H1 (cell line): Measurements from ENCODE around the gene PGBD5. TPM values are rescaled to one million over a fixed set of nuclear protein-coding genes. Genes with fewer than 3 reads are reported as not detected.
A peak's percentile ranks its signal among the peaks of the same experiment; 100 is the strongest.

Experiments
- CTCF ChIA-PET: fragments of 300-600 bp; sonication (Branson Sonifier 250); formaldehyde crosslinking; loops from one replicate; lab custom pipeline; 2021; ENCODE audit not compliant: partially characterized antibody; lab: Charles Lee
- POLR2A ChIA-PET: fragments of 300-600 bp; sonication (Branson Sonifier 250); formaldehyde crosslinking; loops from one replicate; lab custom pipeline; 2021; ENCODE audit warnings: inconsistent platforms; ENCODE audit not compliant: partially characterized antibody; lab: Charles Lee
- DNase-seq, 2 experiments: peaks; one replicate each; pipeline versions ENCODE4 v3.0.0 to v3.0.0-alpha.2; 2010 to 2022; ENCODE audit warnings: low spot score in 2 of 2, low read depth in 1 of 2, mixed read lengths in 1 of 2
- FAIRE-seq: peaks from 2 replicates; lab custom pipeline; 2011; peaks lifted over from hg19 to GRCh38; lab: Jason Lieb, UNC
- H2AFZ ChIP-seq: 2 replicates; pipeline ENCODE4 v1.8.1; 2012; ENCODE audit warnings: low read length, inconsistent platforms
- H2AK5ac ChIP-seq: 2 replicates; pipeline ENCODE4 v1.6.1; 2013; ENCODE audit warnings: low read depth, low read length
- H2BK120ac ChIP-seq: replicated peaks from 2 replicates; pipeline ENCODE3; 2013; ENCODE audit warnings: low read depth, low read length, inconsistent platforms
- H2BK12ac ChIP-seq: 2 replicates; pipeline ENCODE4 v1.6.1; 2013; ENCODE audit warnings: low read depth, low read length
- H2BK15ac ChIP-seq: 2 replicates; pipeline ENCODE4 v1.6.1; 2013; ENCODE audit warnings: low read length
- H2BK20ac ChIP-seq: 2 replicates; pipeline ENCODE4 v1.6.1; 2013; ENCODE audit warnings: low read length
- H2BK5ac ChIP-seq: 2 replicates; pipeline ENCODE4 v1.6.1; 2013; ENCODE audit warnings: low read depth, low read length
- H3K14ac ChIP-seq: 2 replicates; pipeline ENCODE4 v1.6.1; 2013; ENCODE audit warnings: inconsistent platforms; ENCODE audit not compliant: insufficient read length
- H3K18ac ChIP-seq: 2 replicates; pipeline ENCODE4 v1.6.1; 2013; ENCODE audit warnings: low read length; ENCODE audit errors: extremely low read depth
- H3K23ac ChIP-seq: 2 replicates; pipeline ENCODE4 v1.6.1; 2013; ENCODE audit warnings: inconsistent platforms; ENCODE audit not compliant: insufficient read length
- H3K23me2 ChIP-seq: 2 replicates; pipeline ENCODE4 v1.6.1; 2013; ENCODE audit warnings: low read depth, low read length
- H3K27ac ChIP-seq: 2 replicates; pipeline ENCODE4 v1.6.1; 2011; ENCODE audit warnings: low read depth, low read length, inconsistent platforms
- H3K27me3 ChIP-seq, 4 experiments: replicated peaks in 1 of 4; 1 replicate in 1 of 4; 2 replicates in 3 of 4; pipeline versions ENCODE4 v1.6.1 to v1.8.1; 2011 to 2013; ENCODE audit warnings: low read length in 3 of 4, mild to moderate bottlenecking in 3 of 4, inconsistent platforms in 2 of 4, mixed read lengths in 2 of 4, moderate library complexity in 1 of 4; ENCODE audit not compliant: control insufficient read depth in 3 of 4, insufficient read depth in 3 of 4; ENCODE audit errors: extremely low read depth in 1 of 4
- H3K36me3 ChIP-seq, 4 experiments: 2 replicates each; pipeline versions ENCODE4 v1.6.1 to v1.8.1; 2011 to 2013; ENCODE audit warnings: mild to moderate bottlenecking in 4 of 4, low read length in 3 of 4, moderate library complexity in 2 of 4, control low read depth in 1 of 4, inconsistent platforms in 1 of 4; ENCODE audit not compliant: insufficient read depth in 4 of 4, control insufficient read depth in 2 of 4
- H3K4ac ChIP-seq: replicated peaks from 2 replicates; pipeline ENCODE3; 2013; ENCODE audit warnings: low read length, low read depth, mixed read lengths, inconsistent platforms; ENCODE audit not compliant: insufficient read length
- H3K4me1 ChIP-seq, 4 experiments: replicated peaks in 1 of 4; 1 replicate in 1 of 4; 2 replicates in 3 of 4; pipeline versions ENCODE4 v1.6.1 to v1.8.1; 2011 to 2013; ENCODE audit warnings: low read length in 3 of 4, inconsistent platforms in 2 of 4, mixed read lengths in 1 of 4; ENCODE audit not compliant: insufficient read depth in 4 of 4, control insufficient read depth in 3 of 4
- H3K4me2 ChIP-seq, 2 experiments: 2 replicates each; pipeline versions ENCODE4 v1.6.1 to v1.8.1; 2011 to 2013; ENCODE audit warnings: low read depth in 2 of 2, low read length in 2 of 2, control low read depth in 1 of 2, inconsistent platforms in 1 of 2, mild to moderate bottlenecking in 1 of 2; ENCODE audit not compliant: insufficient read depth in 1 of 2
- H3K4me3 ChIP-seq, 4 experiments: fragments of 200-600, 300-600 bp in 1 of 4; sonication (generic), shearing (Covaris generic), sonication (Bioruptor Twin) in 1 of 4; 2 replicates each; pipeline versions ENCODE4 v1.5.1 to v1.8.1; 2011 to 2016; ENCODE audit warnings: low read length in 4 of 4, low read depth in 3 of 4, control low read depth in 2 of 4, inconsistent platforms in 2 of 4, mild to moderate bottlenecking in 2 of 4, mixed read lengths in 1 of 4, moderate library complexity in 1 of 4; ENCODE audit not compliant: insufficient read depth in 2 of 4; ENCODE audit errors: extremely low read depth in 1 of 4
- H3K56ac ChIP-seq: replicated peaks from 2 replicates; pipeline ENCODE3; 2013; ENCODE audit warnings: low read depth, mild to moderate bottlenecking, mixed read lengths, low read length, inconsistent platforms; ENCODE audit not compliant: insufficient read length
- H3K79me1 ChIP-seq: 2 replicates; pipeline ENCODE4 v1.6.1; 2013; ENCODE audit warnings: low read depth, low read length, control low read depth
- H3K79me2 ChIP-seq, 2 experiments: 2 replicates each; pipeline versions ENCODE4 v1.6.1 to v1.8.1; 2012 to 2013; ENCODE audit warnings: low read length in 2 of 2, mild to moderate bottlenecking in 2 of 2, inconsistent platforms in 1 of 2; ENCODE audit not compliant: insufficient read depth in 2 of 2, control insufficient read depth in 1 of 2
- H3K9ac ChIP-seq, 4 experiments: replicated peaks in 1 of 4; 1 replicate in 1 of 4; 2 replicates in 3 of 4; pipeline versions ENCODE4 v1.6.1 to v1.8.1; 2011 to 2013; ENCODE audit warnings: low read depth in 3 of 4, low read length in 3 of 4, control low read depth in 2 of 4, mild to moderate bottlenecking in 2 of 4, moderate library complexity in 2 of 4, inconsistent platforms in 1 of 4; ENCODE audit errors: extremely low read depth in 1 of 4
- H3K9me3 ChIP-seq, 2 experiments: 2 replicates each; pipeline versions ENCODE4 v1.6.1 to v1.8.1; 2012 to 2013; ENCODE audit warnings: mild to moderate bottlenecking in 2 of 2, moderate library complexity in 2 of 2, control low read depth in 1 of 2, inconsistent platforms in 1 of 2, low read depth in 1 of 2, low read length in 1 of 2, mixed read lengths in 1 of 2; ENCODE audit not compliant: insufficient read depth in 2 of 2
- H4K20me1 ChIP-seq, 2 experiments: replicated peaks in 1 of 2; 2 replicates each; pipeline versions ENCODE3 to v1.8.1; 2011 to 2013; ENCODE audit warnings: inconsistent platforms in 2 of 2, low read length in 2 of 2, mild to moderate bottlenecking in 1 of 2; ENCODE audit not compliant: insufficient read depth in 2 of 2, control insufficient read depth in 1 of 2
- H4K5ac ChIP-seq: 2 replicates; pipeline ENCODE4 v1.6.1; 2013; ENCODE audit warnings: low read length, low read depth, mixed read lengths, inconsistent platforms; ENCODE audit not compliant: insufficient read length
- H4K8ac ChIP-seq: 2 replicates; pipeline ENCODE4 v1.8.0; 2013; ENCODE audit warnings: mild to moderate bottlenecking, moderate library complexity, low read length, inconsistent platforms; ENCODE audit not compliant: insufficient read depth; ENCODE audit errors: extremely low read depth
- H4K91ac ChIP-seq: replicated peaks from 2 replicates; pipeline ENCODE3; 2013; ENCODE audit warnings: low read length, mixed read lengths, inconsistent platforms; ENCODE audit not compliant: insufficient read length
- ASH2L ChIP-seq: fragments of 200-600, 300-600 bp; sonication (generic); IDR thresholded peaks from one replicate; pipeline ENCODE4 v1.7.1; 2017; ENCODE audit warnings: low read length
- FOSL1 ChIP-seq: IDR thresholded peaks from 2 replicates; pipeline ENCODE4 v1.6.1; 2011; ENCODE audit warnings: mild to moderate bottlenecking, low read depth, low read length, moderate library complexity; ENCODE audit not compliant: insufficient read depth
- RAD21 ChIP-seq, 2 experiments: IDR thresholded peaks in 1 of 2; conservative IDR thresholded peaks in 1 of 2; 2 replicates each; pipeline ENCODE4 v1.6.1; 2011; ENCODE audit warnings: low read depth in 2 of 2, low read length in 2 of 2, improper control_type of control experiment in 1 of 2, inconsistent platforms in 1 of 2, mild to moderate bottlenecking in 1 of 2, moderate library complexity in 1 of 2
- WGBS, 2 experiments: shearing (Covaris generic) in 1 of 2; methylation state at CpG; one replicate each; pipeline versions ENCODE4 v1.1.6 to v1.1.7; 2013 to 2015; ENCODE audit warnings: low lambda C conversion rate in 2 of 2, mixed read lengths in 2 of 2, inconsistent platforms in 1 of 2, low coverage in 1 of 2, missing lambda C conversion rate in 1 of 2; ENCODE audit not compliant: insufficient replicate concordance in 2 of 2, insufficient coverage in 1 of 2, insufficient read length in 1 of 2; ENCODE audit errors: extremely low coverage in 1 of 2, missing lambda C conversion rate in 1 of 2; 5-methylcytosine and 5-hydroxymethylcytosine counted together
- polyA plus RNA-seq, 7 experiments: library from polyadenylated mRNA; depleted of rRNA in 3 of 7; stranded (reverse) in 5 of 7; unstranded in 2 of 7; fragments of >200 nt in 5 of 7; fragments of 200-250 nt in 2 of 7; gene quantifications; 1 replicate in 5 of 7; 2 replicates in 1 of 7; 4 replicates in 1 of 7; pipeline versions ENCODE4 v1.2.1 to v1.2.3, GENCODE V29; 2011 to 2013; ENCODE audit warnings: missing spikeins in 2 of 7, mixed read lengths in 2 of 7
- total RNA-seq: library from RNA; stranded (reverse); fragmentation: NEBNext Ultra II Directional; extraction: Animal tissue kit (Norgen Biotek cat#: 25700); gene quantifications from 2 replicates; pipeline ENCODE4 v1.2.1, GENCODE V29; 2021
- TF ChIP-seq, protein P1 (sequence below): IDR thresholded peaks from 2 replicates; pipeline ENCODE4 v1.6.1; 2012; ENCODE audit warnings: low read length, inconsistent platforms

Gene PGBD5
- total and polyA plus RNA-seq, 2 of the 8 experiments (the other 6 are each of a cell fraction or from before 2014, with no cell fraction given): 16.3 to 18.4 TPM

GRCh38 chr1:230301822-230302221 is 124.3 kb downstream of the PGBD5 start:
- H3K23me2 ChIP-seq: no peaks in the 10 kb centered on the region
- no peaks in the 10 kb centered on the region for H4K20me1 ChIP-seq
- H3K9ac ChIP-seq: no peak overlapping the region
- 94% methylated on average over 6 of the region's 6 CpGs; no CpG with 5 or more reads in 1 of the 2 experiments for WGBS, 2 experiments
- H3K79me1 ChIP-seq: no peaks in the 10 kb centered on the region
- TF ChIP-seq ASH2L (no peak), RAD21 (IDR thresholded peaks at IDR 0.05 in 1 of 2, conservative IDR thresholded peaks at IDR 0.05 in 1 of 2; ENCODE audit: low read depth in 2 of 2, low read length in 2 of 2) (no peak), FOSL1 (no peak)
- TF ChIP-seq, protein P1, sequence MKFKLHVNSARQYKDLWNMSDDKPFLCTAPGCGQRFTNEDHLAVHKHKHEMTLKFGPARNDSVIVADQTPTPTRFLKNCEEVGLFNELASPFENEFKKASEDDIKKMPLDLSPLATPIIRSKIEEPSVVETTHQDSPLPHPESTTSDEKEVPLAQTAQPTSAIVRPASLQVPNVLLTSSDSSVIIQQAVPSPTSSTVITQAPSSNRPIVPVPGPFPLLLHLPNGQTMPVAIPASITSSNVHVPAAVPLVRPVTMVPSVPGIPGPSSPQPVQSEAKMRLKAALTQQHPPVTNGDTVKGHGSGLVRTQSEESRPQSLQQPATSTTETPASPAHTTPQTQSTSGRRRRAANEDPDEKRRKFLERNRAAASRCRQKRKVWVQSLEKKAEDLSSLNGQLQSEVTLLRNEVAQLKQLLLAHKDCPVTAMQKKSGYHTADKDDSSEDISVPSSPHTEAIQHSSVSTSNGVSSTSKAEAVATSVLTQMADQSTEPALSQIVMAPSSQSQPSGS: no peak
- no peak overlapping the region for H4K5ac ChIP-seq
- FAIRE-seq: no peak
- H3K23ac ChIP-seq: no peak overlapping the region
- H2BK20ac ChIP-seq: no peak overlapping the region
- H3K14ac ChIP-seq: no peak overlapping the region
- H2BK12ac ChIP-seq: 0 out of 2 replicates have a peak overlapping the region, but pooled peaks have one; percentile 27
- no peak overlapping the region for H4K91ac ChIP-seq
- ChIA-PET CTCF (interaction anchor here (0.5 to 1.3 kb wide), 5 partner anchors 8 to 453 kb away, joined by 3 to 5 read pairs (median 3); no protein-coding TSS in a partner anchor), POLR2A (no interaction called here)
- no peak overlapping the region for H2BK5ac ChIP-seq
- H3K27ac ChIP-seq: no peak overlapping the region
- no peaks in the 10 kb centered on the region for H3K27me3 ChIP-seq
- H3K9me3 ChIP-seq: no peaks in the 10 kb centered on the region
- H2AK5ac ChIP-seq: no peak overlapping the region
- DNase-seq: no peak
- no peaks in the 10 kb centered on the region for H3K79me2 ChIP-seq
- H3K36me3 ChIP-seq: no peaks in the 10 kb centered on the region
- H2AFZ ChIP-seq: no peak overlapping the region
- no peak overlapping the region for H3K56ac ChIP-seq
- H3K4me2 ChIP-seq: no peak overlapping the region
- no peak overlapping the region for H2BK120ac ChIP-seq
- no peak overlapping the region for H3K4ac ChIP-seq
- no peak overlapping the region for H3K18ac ChIP-seq
- H2BK15ac ChIP-seq: no peak overlapping the region
- H4K8ac ChIP-seq: no peak overlapping the region
- no peak overlapping the region for H3K4me3 ChIP-seq
- H3K4me1 ChIP-seq: no peaks in the 10 kb centered on the region
